GM15510 (cell line): ENCODE data around the gene HTR3A.

Experiments used
- POLR2A ChIP-seq: IDR thresholded peaks from 3 replicates; pipeline ENCODE4 v1.6.1; 2011; ENCODE audit warnings: borderline replicate concordance; ENCODE audit not compliant: insufficient read length; ENCODE audit errors: extremely low read depth

The HTR3A gene

DNA sequence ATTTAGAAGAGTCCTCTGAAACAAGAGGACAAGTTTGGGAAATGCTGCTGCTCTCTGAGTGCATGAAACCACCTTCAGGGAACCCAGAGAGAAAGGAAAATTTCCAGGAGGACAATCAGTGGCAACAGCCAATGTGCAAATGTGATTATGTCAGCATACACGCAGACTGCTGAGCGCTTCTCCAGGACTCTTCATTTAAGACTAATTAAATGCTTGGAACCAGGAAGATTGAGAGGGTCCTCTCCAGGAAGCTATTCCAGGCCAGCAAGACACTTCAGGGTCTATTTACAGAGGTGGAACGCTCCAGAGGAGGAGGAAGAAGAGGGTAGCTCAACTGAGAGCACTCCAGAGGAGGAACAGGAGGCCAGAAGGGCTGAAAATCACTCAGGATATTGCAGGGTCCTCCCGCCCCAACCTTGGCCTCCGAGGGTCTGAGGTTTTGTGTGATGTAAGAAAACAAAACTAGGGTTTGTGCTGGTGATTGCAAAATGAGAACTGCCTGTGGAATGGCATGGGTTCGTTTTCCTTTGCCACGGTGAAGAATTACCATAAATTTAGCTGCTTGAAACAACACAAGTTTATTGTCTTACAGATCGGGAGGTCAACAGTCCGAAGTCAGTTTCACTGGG, 14.1 kb upstream of the HTR3A start:
- TF ChIP-seq POLR2A: no peak

DNA sequence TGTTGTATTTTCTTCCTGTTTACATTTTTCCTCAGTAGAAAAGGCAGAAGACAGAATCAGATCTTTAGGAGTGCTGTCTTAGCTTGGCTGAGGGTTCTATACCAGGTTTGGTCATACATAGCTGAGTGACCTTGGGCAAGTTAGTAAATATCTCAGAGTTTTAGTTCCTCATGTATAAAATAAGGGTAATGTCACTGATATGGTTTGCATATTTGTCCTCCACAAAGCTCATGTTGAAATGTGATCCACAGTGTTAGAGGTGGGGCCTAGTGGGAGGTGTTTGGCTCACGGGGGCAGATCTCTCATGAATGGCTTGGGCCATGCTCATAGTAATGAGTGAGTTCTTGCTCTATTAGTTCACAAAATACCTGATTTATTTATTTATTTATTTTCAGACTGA, 7.5 kb upstream of the HTR3A start:
- TF ChIP-seq POLR2A: no peak

DNA sequence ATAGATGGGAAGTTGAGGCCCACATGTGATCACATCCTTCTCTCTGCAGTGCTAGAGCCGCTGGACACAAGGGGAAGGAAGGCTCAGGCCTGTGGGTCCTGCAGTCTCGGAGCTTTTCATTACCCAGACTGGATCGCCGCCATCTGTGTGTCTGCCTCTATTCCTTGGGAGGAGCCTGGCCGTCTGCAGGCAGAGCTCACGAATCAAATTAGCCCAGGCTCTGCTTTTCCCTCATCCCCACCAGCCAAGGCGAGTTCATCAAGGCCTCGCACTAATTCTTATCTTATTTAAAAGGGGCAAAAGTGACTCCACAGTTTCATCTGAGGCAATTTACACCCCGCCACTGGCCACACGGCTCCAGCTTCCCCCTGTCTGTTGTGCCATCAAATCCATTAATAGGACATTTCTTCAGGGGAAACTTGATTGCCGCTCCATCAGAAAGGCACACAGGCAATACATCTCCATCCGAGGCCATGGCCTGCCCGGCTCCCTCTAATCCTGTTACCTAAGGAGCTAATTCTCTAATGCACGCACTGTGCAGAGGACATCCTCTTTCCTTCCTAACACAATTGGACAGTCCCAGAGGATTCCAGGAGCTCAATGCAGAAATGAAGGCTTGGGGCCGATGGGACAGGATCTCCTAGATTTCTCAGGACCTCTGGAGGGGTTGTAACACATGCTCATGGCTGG, 3.3 kb upstream of the HTR3A start:
- TF ChIP-seq POLR2A: no peak

DNA sequence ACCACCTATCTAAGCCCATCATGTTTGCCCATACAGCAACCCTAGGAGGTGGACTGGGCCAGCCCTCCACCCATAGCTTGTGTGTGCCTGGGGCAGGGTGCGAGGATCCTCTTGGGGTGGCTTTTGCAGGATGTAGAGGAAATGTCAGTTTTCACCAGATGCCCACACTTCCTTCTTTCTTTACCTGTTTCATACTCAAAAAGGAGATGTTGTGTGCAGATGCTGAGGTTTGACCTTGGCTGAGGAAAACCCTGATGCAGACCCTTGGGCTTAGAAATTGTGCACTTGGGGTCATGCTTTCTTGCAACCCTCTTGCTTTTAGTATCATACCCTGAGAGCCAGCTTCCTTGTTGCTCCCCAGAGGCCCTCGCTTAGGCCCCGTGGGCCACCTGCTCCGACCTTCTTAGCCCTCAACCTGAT, 2.2 kb downstream of the HTR3A start:
- no peak for TF ChIP-seq POLR2A

DNA sequence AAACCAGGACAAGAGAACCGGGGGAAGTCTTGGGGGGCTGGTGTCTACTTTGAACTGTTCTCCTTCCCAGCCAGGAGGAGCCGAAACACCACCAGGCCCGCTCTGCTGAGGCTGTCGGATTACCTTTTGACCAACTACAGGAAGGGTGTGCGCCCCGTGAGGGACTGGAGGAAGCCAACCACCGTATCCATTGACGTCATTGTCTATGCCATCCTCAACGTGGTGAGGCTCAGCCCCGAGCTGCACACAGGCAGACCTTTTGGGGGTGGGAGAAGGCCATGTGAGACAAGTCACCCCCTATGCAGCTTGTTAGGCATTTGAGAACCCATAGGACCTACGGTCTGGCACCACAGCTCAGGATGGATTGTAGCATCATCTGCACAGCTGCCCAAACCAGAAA, 2.8 kb downstream of the HTR3A start:
- no peak for TF ChIP-seq POLR2A

DNA sequence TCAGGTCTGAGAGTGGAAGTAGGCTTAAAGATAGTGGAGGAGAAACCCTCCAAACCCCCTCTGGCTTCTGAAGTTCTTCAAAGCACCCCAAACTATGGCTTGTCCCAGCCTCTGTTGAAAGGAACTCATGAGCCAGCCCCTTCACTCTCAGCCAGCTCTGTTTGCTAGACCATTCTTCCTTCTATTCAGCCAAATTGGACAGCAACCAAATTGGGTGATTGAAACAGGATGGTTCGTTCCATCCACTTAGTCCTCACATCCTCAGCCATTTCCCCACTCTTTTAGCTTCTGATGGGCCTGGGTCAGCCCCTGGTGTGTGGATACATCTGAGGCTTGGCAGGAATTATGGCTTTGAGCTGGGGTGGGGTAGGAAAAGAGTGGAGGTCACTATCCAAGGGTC, 4.5 kb downstream of the HTR3A start:
- TF ChIP-seq POLR2A: no peak

DNA sequence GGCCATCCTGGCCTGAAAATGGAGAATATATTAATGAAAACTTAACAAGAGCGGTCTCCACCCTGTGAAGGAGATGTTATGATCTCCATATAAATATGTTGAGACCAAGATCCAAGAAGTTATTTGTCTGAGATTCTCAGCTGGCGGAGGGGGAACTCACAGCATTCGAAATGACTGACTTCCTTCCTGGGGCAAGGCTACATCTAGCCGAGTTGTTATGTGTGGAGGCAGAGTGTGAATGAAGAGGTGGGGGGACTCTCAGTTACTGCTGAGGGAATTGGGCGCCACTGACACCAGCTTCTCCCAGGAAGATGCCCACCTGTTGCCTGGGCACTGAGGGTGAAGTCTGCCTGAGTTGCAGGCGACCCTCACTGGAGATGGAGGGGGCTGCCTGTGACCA, 5.9 kb downstream of the HTR3A start:
- TF ChIP-seq POLR2A: no peak

DNA sequence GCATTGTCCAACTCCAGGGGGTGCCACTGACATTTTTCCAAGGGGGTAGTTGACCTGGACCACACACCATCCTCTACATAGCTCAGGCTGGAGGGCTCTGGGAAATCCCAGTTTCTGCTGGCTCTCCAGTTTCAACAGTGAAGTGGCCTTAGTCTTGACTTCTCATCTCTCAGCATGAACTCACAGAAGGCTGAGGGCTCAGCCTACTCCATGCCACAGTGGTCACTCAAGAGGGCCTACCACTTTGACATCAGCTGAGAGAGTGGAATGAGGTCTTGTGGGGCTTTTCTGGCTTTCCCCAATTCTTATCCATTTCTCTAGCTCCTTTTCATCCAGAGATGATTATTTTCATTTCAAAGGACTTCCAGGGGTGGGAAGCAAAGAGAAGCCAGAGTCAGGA, 7.4 kb downstream of the HTR3A start:
- no peak for TF ChIP-seq POLR2A

DNA sequence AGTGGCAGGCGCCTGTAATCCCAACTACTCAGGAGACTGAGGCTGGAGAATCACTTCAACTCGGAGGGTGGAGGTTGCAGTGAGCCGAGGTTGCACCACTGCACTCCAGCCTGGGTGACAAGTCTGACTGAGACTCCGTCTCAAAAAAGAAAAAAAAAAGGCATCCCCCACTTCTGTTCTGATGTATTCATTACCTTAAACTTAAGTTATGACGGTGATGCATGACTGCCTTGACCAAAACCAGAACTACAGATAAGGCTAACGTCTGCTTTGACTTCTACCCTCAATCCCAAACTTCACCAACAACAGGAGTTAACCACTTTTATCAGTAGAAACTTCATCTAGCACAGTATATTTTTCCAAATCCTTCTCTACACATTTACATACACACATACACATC, 9.9 kb downstream of the HTR3A start:
- TF ChIP-seq POLR2A: no peak

DNA sequence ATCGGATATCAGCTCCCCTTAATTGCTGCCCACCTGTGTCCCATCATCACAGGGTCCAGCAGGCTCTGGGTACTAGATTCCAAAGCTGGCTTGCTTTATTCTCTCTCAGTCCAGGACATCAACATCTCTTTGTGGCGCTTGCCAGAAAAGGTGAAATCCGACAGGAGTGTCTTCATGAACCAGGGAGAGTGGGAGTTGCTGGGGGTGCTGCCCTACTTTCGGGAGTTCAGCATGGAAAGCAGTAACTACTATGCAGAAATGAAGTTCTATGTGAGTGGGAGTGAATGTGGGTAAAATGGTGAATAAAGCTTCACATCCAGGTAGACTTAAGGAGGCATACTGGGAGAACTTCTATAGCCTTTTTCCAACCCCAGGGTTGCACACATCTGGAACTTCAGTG, 11.0 kb downstream of the HTR3A start:
- no peak for TF ChIP-seq POLR2A

DNA sequence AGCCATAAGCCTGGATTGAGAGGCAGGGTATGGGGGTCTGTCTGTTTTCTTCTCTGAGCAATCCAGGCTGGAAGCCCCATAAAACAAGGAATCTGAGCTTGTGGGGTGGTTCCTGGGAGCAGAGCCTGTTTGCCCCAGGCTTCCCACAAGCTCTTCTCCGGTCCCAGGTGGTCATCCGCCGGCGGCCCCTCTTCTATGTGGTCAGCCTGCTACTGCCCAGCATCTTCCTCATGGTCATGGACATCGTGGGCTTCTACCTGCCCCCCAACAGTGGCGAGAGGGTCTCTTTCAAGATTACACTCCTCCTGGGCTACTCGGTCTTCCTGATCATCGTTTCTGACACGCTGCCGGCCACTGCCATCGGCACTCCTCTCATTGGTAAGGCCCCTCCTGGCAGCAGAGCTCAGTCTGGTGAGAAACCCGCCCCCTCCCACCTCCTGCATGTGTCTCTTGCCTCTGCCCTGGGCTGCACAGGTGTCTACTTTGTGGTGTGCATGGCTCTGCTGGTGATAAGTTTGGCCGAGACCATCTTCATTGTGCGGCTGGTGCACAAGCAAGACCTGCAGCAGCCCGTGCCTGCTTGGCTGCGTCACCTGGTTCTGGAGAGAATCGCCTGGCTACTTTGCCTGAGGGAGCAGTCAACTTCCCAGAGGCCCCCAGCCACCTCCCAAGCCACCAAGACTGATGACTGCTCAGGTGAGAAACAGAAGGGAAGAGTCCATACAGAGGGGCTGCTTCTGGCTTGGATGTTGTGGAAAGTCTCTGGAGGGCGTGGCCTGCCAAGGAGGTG, 11.6 kb downstream of the HTR3A start:
- TF ChIP-seq POLR2A: no peak

DNA sequence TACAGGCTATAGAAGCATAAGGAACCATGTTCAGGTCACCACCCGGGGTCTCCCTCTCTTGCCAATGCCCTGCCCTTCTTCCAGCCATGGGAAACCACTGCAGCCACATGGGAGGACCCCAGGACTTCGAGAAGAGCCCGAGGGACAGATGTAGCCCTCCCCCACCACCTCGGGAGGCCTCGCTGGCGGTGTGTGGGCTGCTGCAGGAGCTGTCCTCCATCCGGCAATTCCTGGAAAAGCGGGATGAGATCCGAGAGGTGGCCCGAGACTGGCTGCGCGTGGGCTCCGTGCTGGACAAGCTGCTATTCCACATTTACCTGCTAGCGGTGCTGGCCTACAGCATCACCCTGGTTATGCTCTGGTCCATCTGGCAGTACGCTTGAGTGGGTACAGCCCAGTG, 14.5 kb downstream of the HTR3A start:
- TF ChIP-seq POLR2A: no peak

DNA sequence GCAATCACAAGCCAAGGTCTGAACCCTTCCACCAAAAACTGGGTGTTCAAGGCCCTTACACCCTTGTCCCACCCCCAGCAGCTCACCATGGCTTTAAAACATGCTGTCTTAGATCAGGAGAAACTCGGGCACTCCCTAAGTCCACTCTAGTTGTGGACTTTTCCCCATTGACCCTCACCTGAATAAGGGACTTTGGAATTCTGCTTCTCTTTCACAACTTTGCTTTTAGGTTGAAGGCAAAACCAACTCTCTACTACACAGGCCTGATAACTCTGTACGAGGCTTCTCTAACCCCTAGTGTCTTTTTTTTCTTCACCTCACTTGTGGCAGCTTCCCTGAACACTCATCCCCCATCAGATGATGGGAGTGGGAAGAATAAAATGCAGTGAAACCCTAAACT, 15.0 kb downstream of the HTR3A start:
- TF ChIP-seq POLR2A: no peak

DNA sequence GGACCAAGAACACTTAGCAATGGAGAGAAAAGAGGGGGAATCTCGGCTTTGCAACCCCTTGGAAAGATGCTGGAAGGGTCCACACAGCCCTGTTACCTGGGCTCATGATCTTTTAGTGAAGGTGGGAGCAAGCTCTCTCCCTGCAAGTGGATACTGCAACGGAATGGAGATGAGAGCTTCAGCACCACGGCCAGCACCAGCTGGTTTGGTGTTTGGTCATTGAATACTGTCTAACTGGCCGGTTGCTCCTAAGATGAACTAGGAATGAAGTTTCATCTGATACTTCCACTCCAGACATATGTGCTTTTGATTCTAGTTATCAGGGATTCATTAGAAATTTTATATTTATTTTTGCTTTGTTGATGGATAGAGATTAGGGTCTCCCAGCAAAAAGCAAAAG, 16.3 kb downstream of the HTR3A start:
- TF ChIP-seq POLR2A: no peak

DNA sequence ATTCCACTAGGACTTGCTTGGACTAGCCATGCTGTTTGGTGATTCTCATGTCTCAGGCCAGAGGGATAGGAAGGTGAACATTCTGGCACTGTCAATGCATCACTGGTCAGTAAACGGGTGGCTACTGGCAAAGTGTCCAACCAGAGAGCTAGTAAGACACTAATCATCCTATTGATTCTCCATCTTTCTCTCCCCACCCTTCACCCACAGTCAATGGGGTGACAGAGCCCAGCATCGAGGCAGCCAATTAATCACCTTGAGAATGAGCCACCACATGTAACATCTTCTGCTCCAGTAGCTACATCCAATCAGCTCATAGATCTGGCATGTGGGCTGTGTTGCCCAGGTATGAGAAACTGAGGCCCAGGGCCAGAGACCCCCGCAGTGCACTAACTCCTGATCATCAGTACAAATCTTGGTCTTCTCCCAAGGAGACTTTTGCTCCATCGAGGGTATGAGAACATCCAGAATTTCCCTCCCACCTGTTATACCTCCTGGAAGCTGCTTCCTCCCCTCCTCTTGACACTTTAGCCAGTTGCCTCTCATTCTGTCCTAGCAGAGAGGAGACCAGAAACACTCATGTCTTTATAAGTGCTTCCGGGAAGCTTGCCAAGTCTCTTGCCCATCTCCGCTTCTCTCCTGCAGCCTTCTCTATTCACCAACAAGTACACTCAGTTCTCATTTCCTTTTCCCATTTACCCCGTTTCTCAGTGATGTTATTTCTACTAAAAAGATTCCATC, 17.0 kb downstream of the HTR3A start:
- TF ChIP-seq POLR2A: no peak
